ENCODE data around the gene RB1.

DNA sequence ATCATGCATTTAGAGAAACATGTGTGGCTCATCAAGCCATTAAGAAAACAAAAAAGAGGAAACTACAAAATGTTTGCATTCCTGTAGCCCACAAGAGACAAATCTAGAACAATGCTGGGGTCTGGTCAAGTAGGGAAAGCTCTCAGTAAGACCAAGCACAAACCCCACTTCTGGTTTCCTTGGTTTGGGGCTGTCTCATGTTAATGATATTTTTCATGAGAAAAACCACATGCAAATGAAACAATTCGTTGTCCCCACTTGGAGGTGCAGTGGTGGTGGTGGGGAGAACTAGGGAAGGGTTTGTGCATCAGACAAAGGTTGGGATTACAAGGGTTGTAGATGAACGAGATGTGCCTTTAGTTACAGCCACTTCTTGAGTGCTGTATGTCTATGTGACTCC is 7.0 kb upstream of the RB1 start:
- TF ChIP-seq GATA2 (IDR thresholded peaks at IDR 0.05; ENCODE audit: low read depth, low read length) = no peak
- TF ChIP-seq GATA3 (IDR thresholded peaks at IDR 0.05; ENCODE audit: low read depth, low read length) = no peak
